ENCODE results near the gene ANKRD63.
A peak's percentile ranks its signal among the peaks of the same experiment; 100 is the strongest.

The ANKRD63 gene

GRCh38 chr15:40258544-40258943 is 24.3 kb downstream of the ANKRD63 start:
- no peak for DNase-seq (ENCODE audit: low read depth in 2 of 2)

GRCh38 chr15:40257656-40258450 is 25.0 kb downstream of the ANKRD63 start:
- DNase-seq (ENCODE audit: low read depth in 2 of 2) = no peak

GRCh38 chr15:40256638-40257235 is 26.1 kb downstream of the ANKRD63 start:
- no peak for DNase-seq (ENCODE audit: low read depth in 2 of 2)

- no peak for DNase-seq (ENCODE audit: low read depth in 2 of 2)
These were observed 27.8 kb downstream of the ANKRD63 start for GRCh38 chr15:40255033-40255432.

- no peak for DNase-seq (ENCODE audit: low read depth in 2 of 2)
These were observed 28.4 kb downstream of the ANKRD63 start for GRCh38 chr15:40254452-40254851.

- no peak for DNase-seq (ENCODE audit: low read depth in 2 of 2)
These were observed 29.6 kb downstream of the ANKRD63 start for GRCh38 chr15:40253167-40253790.

- peak in 1 of 2 donors; percentile 6 for DNase-seq (ENCODE audit: low read depth in 2 of 2)
These were observed 30.3 kb downstream of the ANKRD63 start for GRCh38 chr15:40252438-40253166.

GRCh38 chr15:40252141-40252437 is 30.8 kb downstream of the ANKRD63 start:
- DNase-seq (ENCODE audit: low read depth in 2 of 2) = no peak

- DNase-seq (ENCODE audit: low read depth in 2 of 2) = no peak
These were observed 31.3 kb downstream of the ANKRD63 start for GRCh38 chr15:40251486-40252140.

- DNase-seq (ENCODE audit: low read depth in 2 of 2) = no peak
These were observed 31.9 kb downstream of the ANKRD63 start for GRCh38 chr15:40250771-40251483.

GRCh38 chr15:40250304-40250656 is 32.6 kb downstream of the ANKRD63 start:
- no peak for DNase-seq (ENCODE audit: low read depth in 2 of 2)

- DNase-seq (ENCODE audit: low read depth in 2 of 2) = no peak
These were observed 33.2 kb downstream of the ANKRD63 start for GRCh38 chr15:40249477-40250303.

- no peak for DNase-seq (ENCODE audit: low read depth in 2 of 2)
These were observed 34.7 kb downstream of the ANKRD63 start for GRCh38 chr15:40248006-40248783.

- no peak for DNase-seq (ENCODE audit: low read depth in 2 of 2)
These were observed 35.4 kb downstream of the ANKRD63 start for GRCh38 chr15:40247406-40247971.

- DNase-seq (ENCODE audit: low read depth in 2 of 2) = no peak
These were observed 36.2 kb downstream of the ANKRD63 start for GRCh38 chr15:40246496-40247280.

GRCh38 chr15:40245666-40246450 is 37.0 kb downstream of the ANKRD63 start:
- DNase-seq (ENCODE audit: low read depth in 2 of 2) = no peak

- DNase-seq (ENCODE audit: low read depth in 2 of 2) = no peak
These were observed 37.8 kb downstream of the ANKRD63 start for GRCh38 chr15:40244961-40245523.
